Stimulated activated CD8-positive, alpha-beta memory T cell treated with anti-CD3 and anti-CD28 coated beads, Interleukin-15, amount 100 ng/mL, for 1 hour (primary cell): Measurements from ENCODE around the gene LMTK3.
"Not testable (repeated sequence)": the region's sequence is repeated elsewhere in the genome, so short reads cannot be mapped to it uniquely, and the experiment has no call there.

Experiments
- DNase-seq: peaks from one replicate; pipeline ENCODE4 v3.0.0-alpha.2; 2020; ENCODE audit warnings: low read depth

The LMTK3 gene

DNA sequence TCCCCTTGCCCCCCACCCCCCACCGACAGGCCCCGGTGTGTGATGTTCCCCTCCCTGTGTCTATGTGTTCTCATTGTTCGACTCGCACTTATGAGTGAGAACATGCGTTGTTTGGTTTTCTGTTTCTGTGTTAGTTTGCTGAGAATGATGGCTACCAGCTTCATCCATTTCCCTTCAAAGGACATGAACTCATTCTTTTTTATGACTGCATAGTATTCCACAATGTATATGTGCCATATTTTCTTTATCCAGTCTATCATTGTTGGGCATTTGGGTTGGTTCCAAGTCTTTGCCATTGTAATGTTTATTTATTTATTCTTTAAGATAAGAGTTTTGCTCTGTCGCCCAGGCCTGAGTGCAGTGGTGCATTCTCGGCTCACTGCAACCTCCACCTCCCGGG is 26.4 kb upstream of the LMTK3 start:
- DNase-seq = not testable (repeated sequence)

GRCh38 chr19:48537541-48537940 is 25.9 kb upstream of the LMTK3 start:
- no peak for DNase-seq

DNA sequence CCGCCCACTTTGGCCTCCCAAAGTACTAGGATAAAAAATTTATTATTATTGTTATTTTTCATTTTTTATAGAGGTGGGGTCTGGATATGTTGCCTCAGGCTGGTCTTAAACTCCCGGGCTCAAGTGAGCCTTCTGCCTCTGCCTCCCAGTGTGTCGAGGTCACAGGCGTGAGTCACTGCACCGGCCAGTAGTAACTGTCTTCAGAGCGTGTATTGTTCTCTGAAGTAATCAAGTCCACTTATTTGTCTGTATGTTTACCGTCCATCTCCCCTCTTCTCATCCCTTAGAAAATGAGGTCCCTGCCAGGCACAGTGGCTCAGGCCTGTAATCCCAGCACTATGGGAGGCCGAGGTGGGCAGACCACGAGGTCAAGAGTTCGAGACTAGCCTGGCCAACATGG is 22.1 kb upstream of the LMTK3 start:
- no peak for DNase-seq

DNA sequence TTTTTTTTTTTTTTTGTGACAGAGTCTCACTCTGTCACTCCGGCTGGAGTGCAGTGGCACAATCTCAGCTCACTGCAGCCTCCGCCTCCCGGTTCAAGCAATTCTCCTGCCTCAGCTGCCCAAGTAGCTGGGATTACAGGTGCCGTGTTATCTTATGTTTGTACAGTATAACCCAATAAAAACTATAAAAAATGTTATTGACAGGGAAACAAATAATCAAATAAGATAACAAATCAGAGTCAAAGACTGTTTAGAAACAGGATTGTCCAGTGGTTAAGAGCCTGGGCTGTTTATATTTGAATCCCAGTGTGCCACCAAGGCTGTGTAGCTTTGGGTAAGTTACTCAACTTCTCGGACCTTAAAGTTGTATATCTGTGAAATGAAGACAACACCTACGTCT is 19.1 kb upstream of the LMTK3 start:
- DNase-seq = no peak

- no peak for DNase-seq
These were observed 18.6 kb upstream of the LMTK3 start for GRCh38 chr19:48530066-48530720.

DNA sequence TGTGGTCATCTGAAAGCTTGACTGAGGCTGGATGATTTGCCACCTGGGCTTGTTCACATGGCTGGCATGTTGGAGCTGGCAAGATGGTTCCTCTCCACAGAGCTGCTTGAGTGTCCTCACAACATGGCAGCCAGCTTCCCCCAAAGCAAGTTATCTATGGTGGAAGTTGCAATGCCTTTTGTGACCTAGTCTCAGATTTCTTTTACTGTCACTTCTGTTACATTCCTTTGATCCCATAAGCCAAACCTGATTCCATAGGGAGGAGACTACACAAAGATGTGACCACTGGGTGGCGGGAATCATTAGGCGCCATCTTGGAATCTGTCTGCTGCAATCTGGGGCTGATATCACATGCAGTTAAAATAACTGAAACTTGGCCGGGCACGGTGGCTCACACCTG is 17.5 kb upstream of the LMTK3 start:
- no peak for DNase-seq

DNA sequence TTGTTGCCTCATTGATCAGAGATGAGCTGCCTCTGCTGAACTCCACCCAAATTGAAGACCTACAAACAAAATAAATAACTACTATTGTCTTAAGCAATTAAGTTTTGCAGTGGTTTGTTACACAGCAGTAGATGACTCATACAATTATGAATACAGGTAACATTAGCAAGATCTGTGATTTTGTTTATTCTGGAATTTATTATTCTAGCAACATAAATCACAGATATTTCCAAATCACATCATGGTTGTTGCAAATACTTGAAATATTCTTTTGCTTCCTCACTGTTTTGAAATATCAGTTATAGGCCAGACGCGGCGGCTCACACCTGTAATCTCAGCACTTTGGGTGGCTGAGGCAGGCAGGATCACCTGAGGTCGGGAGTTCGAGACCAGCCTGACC is 13.1 kb upstream of the LMTK3 start:
- DNase-seq = no peak

DNA sequence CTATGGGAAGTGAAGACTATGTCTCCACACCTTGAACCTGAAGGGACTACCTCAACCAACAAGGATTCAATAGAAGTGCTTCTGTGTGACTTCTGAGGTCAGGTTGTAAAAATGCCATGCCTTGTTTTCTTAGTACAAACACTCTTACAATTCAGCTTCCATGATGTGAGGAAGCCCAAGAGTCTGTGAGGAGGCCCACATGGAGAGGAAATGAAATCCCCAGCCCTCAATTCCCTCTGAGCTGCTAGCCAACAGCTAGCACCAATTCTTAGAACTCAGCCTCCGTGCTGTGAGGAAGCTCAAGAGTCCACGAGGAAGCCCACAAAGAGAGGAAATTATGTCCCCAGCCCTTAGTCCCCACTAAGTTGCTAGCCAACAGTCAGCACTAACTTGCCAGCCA is 12.6 kb upstream of the LMTK3 start:
- no peak for DNase-seq

DNA sequence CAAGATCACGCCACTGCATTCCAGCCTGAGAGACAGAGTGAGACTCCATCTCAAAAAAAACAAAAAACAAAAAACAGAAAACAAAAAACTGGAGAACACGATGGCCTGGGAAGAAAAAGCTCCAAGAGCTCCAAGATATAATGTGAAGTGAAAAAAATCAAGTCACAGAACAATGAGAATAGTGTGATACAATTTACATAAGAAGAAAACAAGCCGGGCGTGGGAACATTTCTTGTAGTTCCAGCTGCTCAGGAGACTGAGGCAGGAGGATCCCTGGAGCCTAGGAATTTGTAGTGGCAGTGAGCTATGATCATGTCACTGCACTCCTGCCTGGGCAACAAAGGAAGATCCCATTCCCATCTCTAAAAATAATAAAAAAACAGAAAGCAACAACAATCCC is 8.5 kb upstream of the LMTK3 start:
- DNase-seq = no peak

DNA sequence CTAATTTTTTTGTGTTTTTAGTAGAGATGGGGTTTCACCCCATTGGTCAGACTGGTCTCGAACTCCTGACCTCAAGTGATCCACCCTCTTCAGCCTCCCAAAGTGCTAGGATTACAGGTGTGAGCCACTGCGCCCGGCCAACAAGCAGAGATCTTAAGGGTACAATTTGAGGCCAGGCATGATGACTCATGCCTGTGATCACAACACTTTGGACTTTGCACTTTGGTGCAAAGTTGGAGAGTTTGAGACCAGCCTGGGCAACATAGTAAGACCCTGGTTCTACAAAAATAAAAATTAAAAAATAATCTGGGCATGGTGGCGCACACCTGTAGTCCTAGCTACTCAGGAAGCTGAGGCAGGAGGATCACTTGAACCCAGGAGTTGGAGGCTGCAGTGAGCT is 7.8 kb upstream of the LMTK3 start:
- not testable (repeated sequence) for DNase-seq

DNA sequence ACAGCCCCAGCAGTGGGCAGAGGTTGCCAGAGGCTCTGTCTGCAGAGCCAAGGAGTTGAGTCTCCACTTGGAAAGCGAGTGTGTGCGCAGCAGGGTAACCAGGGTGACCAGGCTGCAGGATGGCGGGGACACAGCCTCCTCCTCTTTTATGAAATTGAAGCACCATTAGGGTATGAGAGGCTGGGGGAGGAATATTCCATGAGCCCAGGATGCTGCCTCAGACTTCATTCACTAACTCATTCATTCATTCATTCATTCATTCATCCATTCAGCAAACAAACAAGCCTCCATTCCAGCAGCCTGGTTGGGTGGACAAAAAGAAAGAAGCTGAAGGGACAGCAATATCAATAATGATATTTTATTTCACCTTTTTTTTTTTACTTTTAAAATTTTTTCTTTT is 6.6 kb upstream of the LMTK3 start:
- DNase-seq = no peak

GRCh38 chr19:48516536-48516935 is 4.9 kb upstream of the LMTK3 start:
- no peak for DNase-seq

- DNase-seq = no peak
These were observed 2.5 kb upstream of the LMTK3 start for GRCh38 chr19:48514123-48514458.

DNA sequence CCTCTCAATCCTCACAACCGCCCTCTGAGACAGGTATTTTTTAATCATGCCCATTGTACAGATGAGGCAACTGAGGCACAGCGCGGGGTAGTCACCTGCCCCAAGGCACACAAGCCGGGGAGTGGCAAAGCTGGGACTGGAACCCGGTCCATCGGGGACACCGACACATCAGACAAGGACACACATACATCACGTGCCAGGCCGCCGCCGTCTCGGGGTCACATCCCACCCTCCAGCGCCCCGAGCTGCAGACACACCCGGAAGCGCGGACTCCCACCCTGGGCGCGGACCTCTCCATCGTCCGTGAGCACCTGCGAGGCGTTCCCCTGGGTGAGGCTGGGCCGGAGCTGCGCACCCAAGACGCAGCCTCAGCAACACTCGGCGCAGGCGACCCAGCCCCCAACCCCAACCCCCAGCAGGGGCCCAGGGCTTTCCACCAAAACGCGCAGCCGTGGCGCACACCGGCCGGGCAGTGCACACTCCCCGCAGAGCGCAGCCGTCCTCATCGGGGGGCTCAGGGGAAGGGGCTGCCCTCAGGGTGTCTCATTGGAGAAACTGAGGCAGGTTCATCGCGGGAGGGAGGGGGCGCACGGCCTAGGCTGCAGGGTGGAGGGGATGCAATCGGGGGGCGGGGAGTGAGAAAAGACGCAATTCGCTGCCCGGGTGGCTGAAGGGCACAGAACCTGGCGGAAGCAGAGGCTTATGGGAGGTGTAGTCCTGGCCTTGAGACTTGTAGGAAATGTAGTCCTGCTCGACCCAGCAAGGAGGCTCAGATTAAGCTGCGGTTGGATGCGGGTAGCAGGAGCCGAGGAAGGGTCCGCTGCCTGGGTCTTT is 1.9 kb upstream of the LMTK3 start:
- DNase-seq = peak; percentile 46

- DNase-seq = no peak
These were observed 1.1 kb upstream of the LMTK3 start for GRCh38 chr19:48512504-48513288.

GRCh38 chr19:48511321-48511731 is 309 bp downstream of the LMTK3 start:
- no peak for DNase-seq

GRCh38 chr19:48510421-48511268 is 990 bp downstream of the LMTK3 start:
- peak; percentile 69 for DNase-seq

DNA sequence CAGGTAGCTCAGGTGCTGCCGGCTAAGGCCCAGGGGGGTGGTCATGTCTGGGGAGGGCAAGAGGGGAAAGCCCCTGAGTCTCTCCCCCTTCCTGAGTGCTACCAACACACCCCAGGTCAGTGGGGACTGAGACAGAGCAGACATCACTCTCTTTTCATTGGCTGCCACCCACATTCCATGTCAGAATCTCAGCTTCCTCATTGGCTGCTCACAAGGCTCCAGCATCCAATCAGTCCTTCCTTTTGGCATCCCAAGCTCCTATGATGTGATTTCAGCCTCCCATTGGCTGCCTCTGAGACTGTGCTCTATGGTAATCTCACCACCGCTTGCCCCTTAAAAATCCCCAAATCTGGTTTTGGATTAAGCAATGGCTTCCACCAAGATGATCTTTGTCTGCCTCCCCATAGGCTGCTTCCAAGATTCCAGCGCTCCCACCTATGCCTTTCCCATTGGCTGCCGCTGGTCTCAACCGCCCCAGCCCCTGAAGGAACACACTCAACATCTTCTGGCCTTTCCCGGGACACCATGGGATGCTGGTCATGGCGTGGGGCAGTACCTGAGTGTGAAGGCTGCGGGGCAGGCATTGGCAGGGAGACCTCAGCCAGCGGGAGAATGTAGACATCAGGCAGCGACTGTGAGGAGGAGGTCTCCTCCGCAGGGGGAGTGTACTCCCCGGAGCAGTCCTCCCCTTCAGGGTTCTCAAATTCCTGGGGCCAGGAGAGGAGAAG is 2.0 kb downstream of the LMTK3 start:
- no peak for DNase-seq

- DNase-seq = no peak
These were observed 2.8 kb downstream of the LMTK3 start for GRCh38 chr19:48508729-48509411.

DNA sequence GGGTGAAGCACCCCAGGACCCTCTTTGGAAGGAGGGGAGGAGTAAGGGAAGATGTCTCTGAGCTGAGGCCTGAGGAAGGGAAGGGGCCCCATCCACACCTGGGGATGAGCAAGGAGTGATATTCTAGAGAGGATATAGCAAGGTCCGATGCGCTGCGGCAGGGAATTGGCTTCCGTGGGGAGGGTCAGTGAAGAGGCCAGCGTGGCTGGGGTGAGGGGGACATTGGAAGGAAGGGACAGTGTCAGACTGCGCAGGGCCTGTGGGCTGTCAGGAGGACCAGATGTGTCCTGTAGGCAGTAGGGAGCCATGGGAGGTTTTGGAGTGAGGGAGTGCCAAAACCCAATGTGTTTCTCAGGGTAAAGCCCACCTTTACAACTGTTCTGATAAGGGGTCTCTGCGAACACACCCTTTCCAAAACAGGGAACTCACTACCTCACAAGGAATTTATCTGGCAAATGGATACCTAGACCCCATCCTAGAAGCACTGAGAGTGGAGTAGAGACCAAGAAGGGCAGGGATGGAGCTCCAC is 3.7 kb downstream of the LMTK3 start:
- no peak for DNase-seq
